Activated CD8-positive, alpha-beta T cell treated with anti-CD3 and anti-CD28 coated beads for 36 hours (primary cell): ENCODE measurements around the gene CYP2W1. TPM values are rescaled to one million over a fixed set of nuclear protein-coding genes. Genes with fewer than 3 reads are reported as not detected.
A peak's percentile ranks its signal among the peaks of the same experiment; 100 is the strongest.

Source experiments
- ATAC-seq: fragments of 200-7000 bp; cut with Tn5 transposase; one replicate; pipeline ENCODE4 v1.10.0; 2021; ENCODE audit warnings: mild to moderate bottlenecking, moderate library complexity
- CTCF ChIA-PET: fragments of 350-600 bp; sonication (Branson Sonifier 250); formaldehyde crosslinking; loops from one replicate; lab custom pipeline; 2021; ENCODE audit warnings: antibody characterized with exemption; lab: Charles Lee
- POLR2A ChIA-PET: fragments of 350-600 bp; sonication (Branson Sonifier 250); formaldehyde crosslinking; loops from one replicate; lab custom pipeline; 2021; ENCODE audit warnings: antibody characterized with exemption; lab: Charles Lee
- DNase-seq: peaks from one replicate; pipeline ENCODE4 v3.0.0-alpha.2; 2020
- H3K27ac Mint-ChIP-seq: one replicate; pipeline ENCODE4 v1.8.0; 2021; ENCODE audit warnings: mild to moderate bottlenecking, mixed read lengths
- H3K27me3 Mint-ChIP-seq: one replicate; pipeline ENCODE4 v1.8.0; 2021; ENCODE audit warnings: mixed read lengths
- H3K36me3 Mint-ChIP-seq: one replicate; pipeline ENCODE4 v1.8.0; 2021; ENCODE audit warnings: low read depth, mixed read lengths
- H3K4me1 Mint-ChIP-seq: one replicate; pipeline ENCODE4 v1.8.0; 2021; ENCODE audit warnings: low read depth, mixed read lengths
- H3K4me3 Mint-ChIP-seq: one replicate; pipeline ENCODE4 v1.8.0; 2021; ENCODE audit warnings: mild to moderate bottlenecking, moderate library complexity, mixed read lengths
- H3K9me3 Mint-ChIP-seq: one replicate; pipeline ENCODE4 v1.8.0; 2021; ENCODE audit warnings: mixed read lengths
- CTCF ChIP-seq: fragments of 200-600 bp; IDR thresholded peaks from one replicate; pipeline ENCODE4 v1.8.0; 2022; ENCODE audit warnings: antibody characterized with exemption, mild to moderate bottlenecking
- intact Hi-C: fragments of 100-400 bp; cut with micrococcal nuclease; formaldehyde crosslinking; loops from one replicate; pipeline ENCODE4 v1.10.0; 2022
- total RNA-seq, 2 experiments: library from RNA; stranded (reverse); gene quantifications; one replicate each; pipeline ENCODE4 v1.2.3, GENCODE V29; 2021

The CYP2W1 gene
- total RNA-seq, 2 experiments from 2014 or later: not detected

DNA sequence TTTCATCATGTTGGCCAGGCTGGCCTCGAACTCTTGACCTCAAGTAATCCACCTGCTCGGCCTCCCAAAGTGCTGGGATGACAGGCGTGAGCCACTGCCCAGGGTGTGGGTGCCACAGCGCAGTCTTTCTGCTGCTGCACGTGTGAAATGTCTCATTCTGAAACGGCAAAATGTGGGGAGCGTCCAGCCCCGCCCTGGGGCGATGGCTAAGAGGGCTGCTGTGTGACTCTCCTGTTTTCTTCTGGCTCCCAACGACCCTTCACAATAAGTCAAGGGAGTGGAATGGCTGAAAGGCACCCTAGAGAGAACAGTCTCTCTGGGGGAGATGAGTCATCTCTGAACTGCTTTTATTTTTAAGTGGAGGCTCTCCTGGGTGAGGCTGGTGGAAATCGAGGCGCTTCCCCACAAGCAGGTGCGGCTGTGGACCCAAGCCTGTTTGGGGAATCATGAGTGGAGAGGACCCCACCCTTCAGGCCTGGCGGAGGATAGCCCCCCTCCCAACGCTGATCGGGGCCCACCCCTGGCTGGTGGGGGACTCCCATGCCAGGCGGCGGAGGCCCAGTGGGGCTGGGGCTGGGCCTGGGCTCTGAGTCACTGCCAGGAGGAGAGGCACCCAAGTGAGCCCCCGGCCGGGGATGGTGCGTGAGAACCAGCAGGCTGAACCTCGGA is 46.5 kb upstream of the CYP2W1 start:
- ATAC-seq: peak; percentile 78
- peaks cover 13% of the 10 kb centered on the region for H3K9me3 Mint-ChIP-seq
- H3K27me3 Mint-ChIP-seq: no peaks in the 10 kb centered on the region
- CTCF ChIA-PET: no interaction called here
- peak overlapping the region; percentile 27 for H3K4me3 Mint-ChIP-seq
- H3K36me3 Mint-ChIP-seq: peaks cover 48% of the 10 kb centered on the region
- peaks cover 44% of the 10 kb centered on the region for H3K4me1 Mint-ChIP-seq
- intact Hi-C loops: no loop called here
- TF ChIP-seq CTCF: no peak
- H3K27ac Mint-ChIP-seq: peak overlapping the region; percentile 86
- POLR2A ChIA-PET: no interaction called here
- DNase-seq: peak; percentile 74

- ATAC-seq: no peak
- POLR2A ChIA-PET: interaction anchor here (0.6 to 2.1 kb wide), 2 partner anchors 15 to 1417 kb away, joined by 3 to 8 read pairs; partner anchors contain the start of gene EIF3B
- intact Hi-C loops: no loop called here
- Mint-ChIP-seq H3K4me1 (peaks cover 47% of the 10 kb centered on the region), H3K4me3 (no peak overlapping the region), H3K27ac (peak overlapping the region; percentile 46), H3K27me3 (no peaks in the 10 kb centered on the region), H3K9me3 (peaks cover 18% of the 10 kb centered on the region), H3K36me3 (peaks cover 42% of the 10 kb centered on the region)
- no peak for DNase-seq
- TF ChIP-seq CTCF: no peak
- CTCF ChIA-PET: interaction anchor here (0.7 to 2.1 kb wide), 3 partner anchors 11 to 30 kb away, joined by 3 to 7 read pairs (median 3); no protein-coding TSS in a partner anchor
Observed at GRCh38 chr7:937856-938484, 45.0 kb upstream of the CYP2W1 start.

GRCh38 chr7:938546-939185 is 44.3 kb upstream of the CYP2W1 start:
- ATAC-seq (no peak), DNase-seq (no peak)
- Mint-ChIP-seq H3K27me3 (no peaks in the 10 kb centered on the region), H3K9me3 (peaks cover 18% of the 10 kb centered on the region), H3K4me1 (peaks cover 47% of the 10 kb centered on the region), H3K27ac (no peak overlapping the region), H3K4me3 (no peak overlapping the region), H3K36me3 (peaks cover 42% of the 10 kb centered on the region)
- ChIA-PET POLR2A (interaction anchor here (2.1 kb wide), 1 partner anchor 16 kb away, joined by 8 read pairs; no protein-coding TSS in a partner anchor), CTCF (interaction anchor here (2.1 kb wide), 1 partner anchor 30 kb away, joined by 7 read pairs; no protein-coding TSS in a partner anchor)
- intact Hi-C loops: no loop called here
- TF ChIP-seq CTCF: no peak

DNA sequence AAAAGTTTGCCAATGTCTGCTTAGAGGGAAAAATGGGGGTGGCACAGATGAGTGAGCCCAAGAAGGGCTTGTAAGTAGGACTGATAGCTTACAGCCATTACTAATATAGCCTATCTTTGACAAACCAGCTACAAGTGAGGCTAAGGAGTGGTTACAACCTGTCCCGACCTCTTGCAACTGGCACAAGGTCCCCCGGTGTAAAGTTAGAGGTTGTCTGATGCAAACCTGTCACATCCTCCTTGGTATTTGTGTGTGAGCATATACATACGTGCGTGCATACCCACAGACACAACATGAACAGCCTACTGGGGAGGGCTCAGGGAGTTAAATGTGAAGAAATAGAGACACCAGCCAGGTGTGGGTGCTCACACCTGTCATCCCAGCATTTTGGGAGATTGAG is 43.1 kb upstream of the CYP2W1 start:
- no peaks in the 10 kb centered on the region for H3K27me3 Mint-ChIP-seq
- H3K27ac Mint-ChIP-seq: peak overlapping the region; percentile 87
- POLR2A ChIA-PET: interaction anchor here (0.6 to 1.3 kb wide), 4 partner anchors 13 to 108 kb away, joined by 3 to 6 read pairs (median 3); partner anchors contain the start of gene SUN1
- H3K36me3 Mint-ChIP-seq: peaks cover 42% of the 10 kb centered on the region
- H3K4me1 Mint-ChIP-seq: peaks cover 47% of the 10 kb centered on the region
- TF ChIP-seq CTCF: no peak
- intact Hi-C loops: no loop called here
- CTCF ChIA-PET: interaction anchor here (2.1 kb wide), 1 partner anchor 31 kb away, joined by 7 read pairs; no protein-coding TSS in a partner anchor
- H3K4me3 Mint-ChIP-seq: no peak overlapping the region
- H3K9me3 Mint-ChIP-seq: peaks cover 18% of the 10 kb centered on the region
- ATAC-seq (no peak), DNase-seq (no peak)
